Right cardiac atrium (tissue), 5 donors: Measurements from ENCODE around the gene PTPRN2. TPM values are rescaled to one million over a fixed set of nuclear protein-coding genes. Genes with fewer than 3 reads are reported as not detected.
A peak's percentile ranks its signal among the peaks of the same experiment; 100 is the strongest.
"Not testable (repeated sequence)": the region's sequence is repeated elsewhere in the genome, so short reads cannot be mapped to it uniquely, and the experiment has no call there.

ENCODE experiments used
- ATAC-seq, 2 donors: fragments of 200-7000 bp; cut with Tn5 transposase; one replicate each; pipeline versions ENCODE4 v1.8.0 to v1.9.1; 2020; ENCODE audit warnings: moderate library complexity in 2 of 2, mild to moderate bottlenecking in 1 of 2
- DNase-seq, 3 donors: peaks; one replicate each; pipeline ENCODE4 v3.0.0-alpha.2; 2020
- H3K27ac ChIP-seq: one replicate; pipeline ENCODE4 v1.5.1; 2013; ENCODE audit warnings: mild to moderate bottlenecking, low read length, control low read depth, moderate library complexity
- H3K27me3 ChIP-seq: one replicate; pipeline ENCODE4 v1.6.1; 2013; ENCODE audit not compliant: control insufficient read depth, insufficient read depth
- H3K4me1 ChIP-seq: one replicate; pipeline ENCODE4 v1.6.1; 2013; ENCODE audit warnings: low read length; ENCODE audit not compliant: control insufficient read depth, insufficient read depth
- H3K4me3 ChIP-seq: one replicate; pipeline ENCODE4 v1.5.1; 2013; ENCODE audit warnings: low read length, control low read depth
- H3K9me3 ChIP-seq: one replicate; pipeline ENCODE4 v1.6.1; 2013; ENCODE audit warnings: low read length; ENCODE audit not compliant: control insufficient read depth
- WGBS: extraction: QIAGEN DNeasy Blood & Tissue Kit; methylation state at CpG from one replicate; pipeline ENCODE4 v1.1.7; 2013; 5-methylcytosine and 5-hydroxymethylcytosine counted together
- intact Hi-C, 4 donors: fragments of 100-400 bp; cut with DNase I; formaldehyde crosslinking; loops; one replicate each; pipeline versions ENCODE4 v1.11.0 to v1.14.0; 2022 to 2023
- polyA plus RNA-seq: library from polyadenylated mRNA; stranded (reverse); fragments of 200-250 nt; gene quantifications from one replicate; pipeline ENCODE4 v1.2.3, GENCODE V29; 2013
- total RNA-seq, 4 donors: library from RNA; stranded (reverse); fragmentation: NEBNext Ultra II Directional; extraction: Animal tissue kit (Norgen Biotek cat#: 25700); gene quantifications; one replicate each; pipeline ENCODE4 v1.2.1, GENCODE V29; 2021
- donor health status: healthy with polysubstance abuse.
- donor health status: DM: no; HTN: yes; CAD: no.
- donor health status: DM: no; HTN: no; CAD: no.
- donor health status: DM: no; HTN: yes; CAD: no; lungs with severe emphysema.
- donor health status: DM: yes; HTN: yes; CAD: no.

PTPRN2 gene
- total and polyA plus RNA-seq, 5 donors, result 1.5 to 3.9 (median 1.9) TPM

- Histone ChIP-seq H3K9me3 (no peaks in the 10 kb centered on the region), H3K27ac (no peak overlapping the region), H3K4me1 (no peaks in the 10 kb centered on the region), H3K27me3 (no peaks in the 10 kb centered on the region), H3K4me3 (no peak overlapping the region)
- intact Hi-C loops, result no loop called here
- WGBS, result 48% methylated on average over 4 of the region's 4 CpGs
- DNase-seq (no peak), ATAC-seq (no peak)
These were observed 67.9 kb downstream of the PTPRN2 start for GRCh38 chr7:158519633-158520174.

GRCh38 chr7:158518980-158519632 lies 68.5 kb downstream of the PTPRN2 start:
- 76% methylated on average over 7 of the region's 7 CpGs for WGBS
- Histone ChIP-seq H3K27ac (no peak overlapping the region), H3K4me3 (no peak overlapping the region), H3K4me1 (no peaks in the 10 kb centered on the region), H3K9me3 (no peaks in the 10 kb centered on the region), H3K27me3 (no peaks in the 10 kb centered on the region)
- ATAC-seq (no peak), DNase-seq (no peak)
- intact Hi-C loops, result no loop called here

- Histone ChIP-seq H3K27ac (no peak overlapping the region), H3K4me3 (no peak overlapping the region), H3K4me1 (no peaks in the 10 kb centered on the region), H3K27me3 (no peaks in the 10 kb centered on the region), H3K9me3 (no peaks in the 10 kb centered on the region)
- ATAC-seq (peak in 1 of 2 donors; percentile 14), DNase-seq (no peak)
- WGBS, result 88% methylated on average over 4 of the region's 4 CpGs
- intact Hi-C loops, result no loop called here
These were observed 70.1 kb downstream of the PTPRN2 start for GRCh38 chr7:158517571-158517970.

- H3K4me3 ChIP-seq, result no peak overlapping the region
- 83% methylated on average over 11 of the region's 11 CpGs for WGBS
- ATAC-seq (no peak), DNase-seq (no peak)
- no peak overlapping the region for H3K27ac ChIP-seq
- no peaks in the 10 kb centered on the region for H3K4me1 ChIP-seq
- no peaks in the 10 kb centered on the region for H3K27me3 ChIP-seq
- intact Hi-C loops, result no loop called here
- peaks cover 1% of the 10 kb centered on the region for H3K9me3 ChIP-seq
These were observed 70.6 kb downstream of the PTPRN2 start for GRCh38 chr7:158517072-158517471.

GRCh38 chr7:158516524-158516923 lies 71.1 kb downstream of the PTPRN2 start:
- H3K9me3 ChIP-seq, result peaks cover 1% of the 10 kb centered on the region
- ATAC-seq (no peak), DNase-seq (no peak)
- H3K27ac ChIP-seq, result no peak overlapping the region
- intact Hi-C loops, result no loop called here
- no peaks in the 10 kb centered on the region for H3K4me1 ChIP-seq
- WGBS, result 90% methylated on average over 2 of the region's 2 CpGs
- H3K4me3 ChIP-seq, result no peak overlapping the region
- H3K27me3 ChIP-seq, result no peaks in the 10 kb centered on the region

GRCh38 chr7:158512869-158513268 lies 74.8 kb downstream of the PTPRN2 start:
- DNase-seq (no peak), ATAC-seq (no peak)
- Histone ChIP-seq H3K27ac (no peak overlapping the region), H3K9me3 (peaks cover 5% of the 10 kb centered on the region), H3K4me3 (no peak overlapping the region), H3K27me3 (no peaks in the 10 kb centered on the region), H3K4me1 (no peaks in the 10 kb centered on the region)
- intact Hi-C loops, result no loop called here
- 91% methylated on average over 6 of the region's 6 CpGs for WGBS

GRCh38 chr7:158512042-158512441 lies 75.6 kb downstream of the PTPRN2 start:
- intact Hi-C loops, result no loop called here
- DNase-seq (no peak), ATAC-seq (no peak)
- Histone ChIP-seq H3K9me3 (peaks cover 5% of the 10 kb centered on the region), H3K4me1 (no peaks in the 10 kb centered on the region), H3K4me3 (no peak overlapping the region), H3K27ac (no peak overlapping the region), H3K27me3 (no peaks in the 10 kb centered on the region)
- WGBS, result 75% methylated on average over 6 of the region's 6 CpGs

- Histone ChIP-seq H3K27me3 (no peaks in the 10 kb centered on the region), H3K27ac (no peak overlapping the region), H3K9me3 (peaks cover 5% of the 10 kb centered on the region), H3K4me3 (no peak overlapping the region), H3K4me1 (no peaks in the 10 kb centered on the region)
- 74% methylated on average over 22 of the region's 27 CpGs for WGBS
- ATAC-seq, result no peak
- intact Hi-C loops, result no loop called here
- DNase-seq, result no peak
These were observed 78.7 kb downstream of the PTPRN2 start for GRCh38 chr7:158508802-158509385.

- H3K27me3 ChIP-seq, H3K27ac ChIP-seq, H3K4me1 ChIP-seq, ATAC-seq, intact Hi-C loops, DNase-seq, H3K9me3 ChIP-seq, H3K4me3 ChIP-seq: not testable (repeated sequence)
- WGBS, result 87% methylated on average over 14 of the region's 16 CpGs
These were observed 79.3 kb downstream of the PTPRN2 start for GRCh38 chr7:158508321-158508720.

- no peak overlapping the region for H3K4me3 ChIP-seq
- no peak overlapping the region for H3K27ac ChIP-seq
- H3K27me3 ChIP-seq, result no peaks in the 10 kb centered on the region
- no peaks in the 10 kb centered on the region for H3K4me1 ChIP-seq
- ATAC-seq (no peak), DNase-seq (no peak)
- WGBS, result 77% methylated on average over 15 of the region's 15 CpGs
- intact Hi-C loops, result no loop called here
- peaks cover 5% of the 10 kb centered on the region for H3K9me3 ChIP-seq
These were observed 79.7 kb downstream of the PTPRN2 start for GRCh38 chr7:158507917-158508316.

GRCh38 chr7:158507175-158507574 lies 80.4 kb downstream of the PTPRN2 start:
- H3K4me1 ChIP-seq, H3K27me3 ChIP-seq, ATAC-seq, H3K27ac ChIP-seq, H3K9me3 ChIP-seq, H3K4me3 ChIP-seq, DNase-seq, intact Hi-C loops: not testable (repeated sequence)
- WGBS, result 70% methylated on average over 7 of the region's 7 CpGs
